ENCODE results near the gene NRL.

DNA sequence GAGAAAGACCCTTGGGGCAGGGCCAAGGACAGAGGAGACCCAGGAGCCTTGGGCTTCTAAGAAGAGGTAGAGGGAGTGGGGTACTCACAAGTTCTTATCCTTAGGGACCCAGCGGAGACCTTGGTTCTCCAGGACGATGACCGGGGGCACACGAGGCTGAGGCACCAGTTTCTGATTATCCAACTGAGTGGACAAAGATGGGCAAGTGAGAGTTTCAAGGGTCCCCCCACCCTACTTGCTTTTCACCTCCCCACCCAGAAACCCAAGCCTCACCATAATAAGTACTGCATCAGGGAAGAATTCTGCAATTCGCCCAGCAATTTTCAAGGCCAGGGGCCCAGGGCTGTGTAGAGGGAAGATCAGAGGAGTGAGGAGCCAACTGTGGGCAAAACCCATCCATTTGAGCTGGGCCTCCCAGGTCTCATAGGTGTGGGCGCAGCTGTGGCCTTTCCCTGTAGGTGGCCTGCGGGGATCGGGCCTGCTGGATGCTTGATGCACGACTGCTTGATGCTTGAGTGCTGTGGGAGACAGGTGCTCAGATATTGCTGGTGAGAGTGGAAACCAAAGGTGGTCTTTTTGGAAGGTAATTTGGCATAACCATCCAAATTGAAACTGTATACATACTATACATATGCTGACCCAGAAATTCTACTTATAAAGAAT is 24.7 kb upstream of the NRL start:
- TF ChIP-seq, protein P1, sequence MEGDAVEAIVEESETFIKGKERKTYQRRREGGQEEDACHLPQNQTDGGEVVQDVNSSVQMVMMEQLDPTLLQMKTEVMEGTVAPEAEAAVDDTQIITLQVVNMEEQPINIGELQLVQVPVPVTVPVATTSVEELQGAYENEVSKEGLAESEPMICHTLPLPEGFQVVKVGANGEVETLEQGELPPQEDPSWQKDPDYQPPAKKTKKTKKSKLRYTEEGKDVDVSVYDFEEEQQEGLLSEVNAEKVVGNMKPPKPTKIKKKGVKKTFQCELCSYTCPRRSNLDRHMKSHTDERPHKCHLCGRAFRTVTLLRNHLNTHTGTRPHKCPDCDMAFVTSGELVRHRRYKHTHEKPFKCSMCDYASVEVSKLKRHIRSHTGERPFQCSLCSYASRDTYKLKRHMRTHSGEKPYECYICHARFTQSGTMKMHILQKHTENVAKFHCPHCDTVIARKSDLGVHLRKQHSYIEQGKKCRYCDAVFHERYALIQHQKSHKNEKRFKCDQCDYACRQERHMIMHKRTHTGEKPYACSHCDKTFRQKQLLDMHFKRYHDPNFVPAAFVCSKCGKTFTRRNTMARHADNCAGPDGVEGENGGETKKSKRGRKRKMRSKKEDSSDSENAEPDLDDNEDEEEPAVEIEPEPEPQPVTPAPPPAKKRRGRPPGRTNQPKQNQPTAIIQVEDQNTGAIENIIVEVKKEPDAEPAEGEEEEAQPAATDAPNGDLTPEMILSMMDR (conservative IDR thresholded peaks at IDR 0.05): no peak
- no peak for TF ChIP-seq EZH2 (IDR thresholded peaks at IDR 0.05; ENCODE audit: low read depth)

All from PC-9 (cell line).